DMS153 treated with DMSO at 0.1 percent for 48 hours (cell line): ENCODE data around the gene PBX4.

Source experiments
- DNase-seq: peaks from one replicate; lab custom pipeline; 2025; ENCODE audit not compliant: unreplicated experiment; lab: John Stamatoyannopoulos, UW

The PBX4 gene

DNA sequence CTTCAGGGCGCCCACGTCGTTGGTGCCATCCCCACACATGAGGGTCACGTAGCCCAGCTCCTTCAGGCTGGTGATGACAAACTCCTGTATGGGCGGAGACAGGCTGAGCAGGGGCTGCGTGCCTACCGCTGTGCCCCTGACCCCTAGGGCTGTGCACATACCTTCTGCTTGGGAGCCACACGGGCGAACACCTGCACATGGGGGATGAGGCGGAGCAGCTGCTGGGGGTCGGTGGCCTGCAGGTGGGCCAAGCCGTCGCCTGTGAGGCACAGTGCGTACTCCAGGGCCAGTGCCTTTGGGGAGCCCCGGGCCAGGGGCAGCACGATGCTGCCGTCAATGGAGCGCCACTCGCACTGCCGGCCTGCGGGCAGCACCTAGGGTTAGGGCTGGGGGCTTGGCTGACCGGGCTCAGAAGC, 31.1 kb upstream of the PBX4 start:
- no peak for DNase-seq

DNA sequence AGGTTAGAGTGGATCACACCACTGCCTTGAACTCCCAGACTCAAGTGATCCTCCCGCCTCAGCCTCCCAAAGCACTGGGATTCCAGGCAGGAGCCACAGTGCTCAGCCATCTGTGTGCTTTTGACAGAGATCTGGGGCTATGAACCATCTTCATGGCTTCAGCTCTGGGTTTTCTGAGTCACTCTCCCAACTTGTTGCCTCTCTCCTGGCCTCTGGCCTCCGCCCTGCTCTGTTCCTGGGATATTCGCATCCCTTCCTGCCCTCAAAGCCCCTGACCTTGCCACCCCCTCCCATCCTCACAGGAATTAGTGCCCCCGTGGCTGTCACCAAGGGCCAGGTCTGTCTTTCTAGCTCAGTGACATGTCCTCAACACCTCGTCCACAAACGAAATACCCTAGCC, 30.7 kb upstream of the PBX4 start:
- DNase-seq: no peak

DNA sequence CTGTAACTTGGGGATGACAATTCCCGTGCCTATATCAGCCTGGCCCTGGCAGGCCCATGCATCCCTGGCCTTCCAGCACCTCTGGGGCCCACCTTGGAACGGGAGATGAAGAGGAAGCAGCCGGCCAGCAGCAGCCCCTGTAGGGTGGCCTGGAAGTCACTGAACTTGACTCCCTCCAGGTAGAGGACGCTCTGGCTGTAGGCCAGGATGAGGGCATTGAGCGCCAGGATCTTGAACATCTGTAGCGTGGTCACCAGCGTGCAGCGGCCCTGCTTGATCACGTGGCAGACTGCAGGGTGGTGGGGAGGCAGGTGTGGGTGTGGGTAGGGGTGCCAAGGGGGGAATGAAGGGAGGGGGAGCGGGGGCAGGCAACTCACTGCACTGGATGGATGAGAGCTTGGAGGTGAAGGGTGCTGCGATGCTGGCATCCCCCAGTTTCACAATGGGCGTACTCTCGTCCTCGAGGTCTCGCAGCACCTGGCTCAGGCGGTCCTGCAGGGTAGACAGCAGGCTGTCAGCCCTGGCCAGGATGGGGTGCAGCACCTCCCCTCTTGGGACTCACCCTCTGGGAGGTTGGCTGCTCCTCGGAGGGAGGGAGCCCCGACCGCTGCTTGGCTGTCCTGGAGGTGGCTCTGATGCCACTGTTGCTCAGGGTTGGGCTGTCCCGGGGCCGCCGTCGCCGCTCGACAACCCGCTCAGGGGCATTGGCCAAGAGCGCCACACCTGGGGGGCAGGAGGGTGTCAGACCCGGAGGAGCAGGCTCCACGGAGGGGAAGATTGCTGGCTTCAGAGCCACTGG, 28.7 kb upstream of the PBX4 start:
- DNase-seq: no peak

DNA sequence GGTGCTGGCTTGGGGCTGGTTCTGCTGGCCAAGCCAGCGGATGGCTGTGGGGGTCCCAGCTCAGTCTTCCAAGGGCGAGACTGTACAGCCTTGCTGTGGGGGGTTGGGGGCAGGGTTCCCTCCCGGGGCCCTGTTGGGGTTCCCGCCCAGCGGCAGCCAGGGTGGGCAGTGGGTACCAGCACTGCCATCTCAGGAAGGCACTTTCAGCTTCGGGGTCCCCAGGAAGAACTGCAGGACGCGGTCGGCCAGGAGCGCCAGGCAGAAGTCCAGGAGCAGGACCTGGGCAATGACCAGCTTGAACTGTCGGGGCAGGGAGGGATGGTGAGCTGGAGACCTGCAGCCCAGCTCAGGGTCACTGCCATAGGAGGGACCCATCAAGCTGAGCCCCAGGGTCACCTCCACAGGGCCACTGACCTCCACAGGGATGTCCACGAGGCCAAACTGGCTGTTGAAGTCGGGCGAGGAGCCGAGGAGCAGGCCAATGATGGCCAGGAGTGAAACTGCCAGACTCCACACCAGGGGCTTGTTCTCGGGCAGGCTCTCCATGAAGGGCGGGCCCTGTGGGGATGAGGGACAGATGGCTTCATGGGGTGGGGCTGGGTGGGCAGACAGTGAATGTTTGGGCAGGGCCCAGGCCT, 26.9 kb upstream of the PBX4 start:
- no peak for DNase-seq

DNA sequence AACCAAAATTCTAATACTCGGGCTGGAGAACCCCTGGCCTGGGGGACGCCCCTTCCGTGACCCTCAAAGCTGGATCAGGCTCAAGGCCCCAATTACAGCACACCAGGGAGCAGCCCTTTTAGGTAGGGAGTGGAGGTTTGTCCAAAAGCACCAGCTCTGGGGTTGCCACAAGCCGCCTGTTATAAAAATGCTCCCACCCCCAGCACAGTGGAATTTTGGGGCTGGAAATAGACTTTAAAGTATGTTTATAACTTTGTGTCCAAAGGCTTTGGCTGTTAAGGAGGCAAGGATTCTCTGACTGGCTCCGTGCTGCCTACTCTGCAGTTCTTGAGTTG, 25.5 kb upstream of the PBX4 start:
- no peak for DNase-seq

DNA sequence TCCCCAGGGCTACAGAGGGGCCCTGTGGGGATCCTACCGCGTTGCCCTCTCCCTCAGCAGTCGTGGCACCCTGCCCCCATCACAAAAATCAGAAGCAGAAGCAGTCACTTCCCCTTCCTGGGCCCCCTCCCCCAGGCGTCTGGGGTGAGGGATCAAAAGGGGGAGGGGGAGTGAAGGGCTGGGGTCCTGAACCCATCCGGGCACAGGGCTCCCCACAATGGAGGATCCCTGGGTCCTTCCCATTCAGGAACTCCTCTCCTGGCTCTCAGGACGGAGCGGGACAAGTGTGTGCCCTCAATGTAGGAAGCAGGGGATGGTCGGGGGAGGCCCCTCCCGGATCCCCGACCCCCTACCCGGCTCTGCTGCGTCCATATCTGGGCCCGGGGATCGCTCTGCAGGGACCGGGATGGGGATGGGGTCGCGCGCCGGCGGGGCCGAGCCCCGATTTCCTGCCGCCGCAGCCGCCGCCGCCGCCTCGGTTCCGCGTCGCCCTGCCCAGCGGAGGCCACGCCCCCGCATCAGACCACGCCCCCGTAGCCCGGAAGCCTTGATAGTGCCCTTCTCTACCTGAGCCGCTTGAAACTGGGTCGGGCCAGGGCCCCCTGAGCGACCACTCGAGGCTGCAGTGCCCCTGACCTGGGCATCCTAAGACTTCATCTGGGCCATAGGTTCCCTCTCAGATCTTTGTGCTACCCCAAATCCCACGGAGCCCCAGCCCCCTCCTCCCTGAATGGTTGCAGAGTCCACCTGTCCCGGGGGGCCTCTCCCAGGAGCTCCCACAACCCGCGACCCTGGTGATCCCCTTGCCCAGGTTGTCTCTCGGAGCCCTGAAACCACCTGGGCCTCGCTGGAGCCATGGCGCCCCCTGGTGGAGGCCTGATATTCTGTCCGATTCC, 24.9 kb upstream of the PBX4 start, which contains the start of gene GMIP:
TSS of gene GMIP (minus strand) at position 500 of the 896 bp plus-strand sequence. CDS start at position 372, 128 bp downstream.
- peak; percentile 32 for DNase-seq

DNA sequence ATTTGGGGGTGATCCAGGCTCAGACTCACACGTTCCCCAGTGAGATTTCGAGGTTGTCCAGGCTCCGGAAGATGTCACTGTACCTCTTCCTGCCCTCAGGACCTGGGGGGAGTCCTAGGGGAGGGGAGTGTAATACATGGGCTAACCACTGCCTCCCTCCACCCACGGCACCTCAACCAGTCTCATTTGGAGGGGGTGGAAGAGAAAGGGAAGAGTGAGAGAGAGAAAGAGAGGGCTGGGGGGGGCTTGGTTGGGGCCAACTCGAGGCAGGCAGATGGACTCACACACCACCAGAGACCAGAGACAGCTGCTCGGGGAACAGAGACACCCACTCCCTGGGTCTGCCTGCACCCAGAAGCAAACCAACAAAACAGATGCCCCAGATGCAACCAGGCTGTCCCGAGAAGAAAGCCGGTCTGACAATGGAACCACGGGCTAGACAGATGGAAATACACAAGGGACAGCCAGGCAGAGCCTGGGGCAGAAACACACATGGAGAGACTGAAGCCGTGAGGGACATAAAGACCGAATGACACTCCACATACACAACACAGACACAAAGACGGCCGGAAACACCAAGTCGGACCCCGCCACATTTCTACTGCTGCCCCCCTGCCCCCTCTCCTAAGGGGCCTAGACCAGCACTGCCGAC, 24.1 kb upstream of the PBX4 start:
- DNase-seq: no peak

DNA sequence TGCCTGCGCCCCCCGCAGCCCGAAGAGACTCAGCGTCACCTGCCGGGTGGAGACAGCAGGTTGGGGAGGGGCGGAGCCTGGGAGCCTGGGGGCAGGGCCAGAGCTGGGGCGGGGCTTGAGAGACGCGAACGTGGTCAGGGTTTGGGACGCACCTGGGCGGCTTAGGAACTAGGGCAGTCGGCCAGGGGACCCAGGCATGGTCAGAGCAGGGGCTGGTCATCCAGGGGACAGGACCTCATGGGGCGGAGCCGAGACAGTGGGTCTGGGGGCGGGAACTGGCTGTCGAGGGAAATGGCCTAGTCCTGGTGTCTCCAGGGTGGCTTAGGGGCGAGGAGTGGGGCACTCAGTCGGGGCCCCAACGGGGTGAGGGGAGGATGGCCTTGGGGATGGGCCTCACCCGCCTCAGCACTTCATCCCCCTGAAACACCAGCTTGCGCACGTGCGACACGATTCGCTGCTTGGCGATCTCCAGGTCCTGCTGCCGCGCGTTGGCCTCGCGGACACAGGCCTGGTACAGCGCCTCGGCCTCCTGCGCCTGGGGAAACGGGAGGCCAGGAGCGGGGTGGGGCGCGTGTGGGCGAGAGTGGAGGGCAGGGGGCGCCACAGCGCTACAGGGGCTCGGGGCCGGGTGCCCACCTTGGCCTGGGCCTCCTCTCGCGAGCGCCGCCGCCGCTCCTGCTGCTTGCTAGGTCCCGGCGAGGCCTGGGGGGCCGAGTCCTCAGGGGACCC, 19.2 kb upstream of the PBX4 start:
- no peak for DNase-seq

DNA sequence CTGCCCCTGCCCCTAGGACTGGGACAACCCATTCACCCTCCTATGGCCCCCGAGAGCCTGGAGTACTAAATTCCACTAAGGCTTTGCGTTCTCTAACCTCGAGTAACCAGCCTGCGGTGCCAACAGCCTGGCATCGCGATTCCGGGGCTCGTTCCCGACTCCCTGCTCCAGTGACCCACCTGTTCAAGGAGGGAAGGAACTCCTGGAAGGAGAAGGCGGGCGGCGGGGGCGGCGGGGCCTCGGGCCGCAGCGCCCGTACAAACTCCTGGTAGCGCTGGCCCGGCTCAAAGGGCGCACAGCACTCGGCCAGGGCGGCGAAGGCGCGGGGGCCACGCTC, 18.7 kb upstream of the PBX4 start:
- no peak for DNase-seq

DNA sequence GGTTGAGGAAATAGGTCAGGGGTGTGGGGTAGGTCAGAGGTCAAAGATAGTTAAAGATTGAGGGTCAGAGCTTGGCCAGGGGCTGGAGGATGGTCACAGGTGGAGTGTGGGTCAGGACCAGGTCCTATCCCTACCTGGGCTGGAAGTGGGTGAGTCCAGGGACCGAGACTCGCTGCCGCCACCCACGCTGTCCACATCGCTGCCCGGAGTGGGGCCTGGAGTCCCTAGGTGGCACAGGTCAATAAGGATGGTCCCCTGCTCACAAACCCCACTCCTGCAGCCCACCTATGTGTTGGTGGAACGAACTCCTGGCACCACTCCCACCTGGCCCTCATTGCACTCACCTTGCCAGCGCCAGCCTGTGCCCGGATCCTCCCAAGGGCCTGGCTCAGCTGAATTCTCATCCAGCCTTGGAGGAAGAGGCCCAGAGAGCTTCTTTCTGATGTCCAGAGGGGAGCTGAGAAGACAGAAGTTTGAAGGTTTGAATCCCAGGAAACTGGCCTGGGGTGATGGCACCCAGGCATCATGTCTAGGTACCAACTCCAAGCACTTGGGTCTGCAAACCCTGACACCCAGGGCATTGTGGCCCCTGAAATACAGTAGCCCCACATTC, 18.2 kb upstream of the PBX4 start:
- DNase-seq: no peak

DNA sequence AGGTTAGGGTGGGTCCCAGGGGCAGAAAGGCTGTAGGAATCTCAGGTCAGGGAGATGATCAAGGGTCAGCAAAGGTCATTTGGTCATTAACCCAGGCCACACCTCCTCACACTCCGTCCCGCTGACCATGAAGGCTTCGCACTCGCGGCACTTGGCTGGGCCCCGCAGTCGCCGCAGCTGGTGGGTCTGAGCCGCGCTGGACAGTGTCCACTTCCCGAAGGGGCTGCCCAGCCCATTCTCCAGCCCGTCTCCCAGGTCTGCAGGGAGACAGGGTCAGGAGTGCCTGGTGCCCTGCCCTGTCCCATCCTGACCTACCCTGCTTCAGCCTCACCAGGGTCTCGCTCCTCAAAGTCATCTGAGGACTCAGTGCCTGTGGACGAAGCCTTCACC, 16.8 kb upstream of the PBX4 start:
- no peak for DNase-seq

DNA sequence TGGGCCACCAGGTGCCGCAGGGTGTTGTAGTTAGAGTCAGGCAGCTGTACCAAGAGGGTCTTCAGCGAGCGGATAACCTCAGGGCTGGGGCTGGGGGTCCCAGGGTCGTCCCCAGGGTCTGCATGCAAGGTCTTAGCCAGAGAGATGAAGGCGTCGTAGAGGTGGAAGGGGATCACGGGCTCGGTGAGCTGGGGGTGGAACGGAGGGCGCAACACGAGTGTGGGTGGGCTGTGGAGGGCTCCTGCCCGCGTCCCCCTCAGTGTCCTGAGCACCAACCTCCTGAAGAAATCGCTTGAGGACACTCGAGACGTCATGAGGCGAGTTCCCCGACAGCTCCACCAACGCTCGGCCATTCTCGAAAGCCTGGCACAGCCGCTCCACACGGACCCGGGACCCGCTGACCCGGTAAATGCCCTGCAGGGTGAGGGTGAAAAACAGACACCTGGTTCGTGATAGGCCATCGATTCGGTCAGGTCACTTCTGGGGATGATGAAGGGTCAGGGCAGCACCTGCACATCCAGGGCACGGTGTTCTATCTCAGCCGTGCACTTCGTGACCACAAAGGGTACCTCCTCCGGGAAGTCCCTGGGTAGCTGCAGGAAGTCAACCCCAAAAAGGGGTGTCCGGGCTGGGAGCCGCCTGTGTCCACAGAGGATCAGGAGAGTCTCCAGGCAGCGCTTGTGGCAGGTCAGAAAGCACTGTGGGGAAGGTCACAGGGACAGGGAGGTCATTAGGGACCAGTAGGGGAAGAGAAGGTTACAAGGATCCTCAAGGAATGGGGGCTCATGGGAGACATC, 16.2 kb upstream of the PBX4 start:
- DNase-seq: no peak

DNA sequence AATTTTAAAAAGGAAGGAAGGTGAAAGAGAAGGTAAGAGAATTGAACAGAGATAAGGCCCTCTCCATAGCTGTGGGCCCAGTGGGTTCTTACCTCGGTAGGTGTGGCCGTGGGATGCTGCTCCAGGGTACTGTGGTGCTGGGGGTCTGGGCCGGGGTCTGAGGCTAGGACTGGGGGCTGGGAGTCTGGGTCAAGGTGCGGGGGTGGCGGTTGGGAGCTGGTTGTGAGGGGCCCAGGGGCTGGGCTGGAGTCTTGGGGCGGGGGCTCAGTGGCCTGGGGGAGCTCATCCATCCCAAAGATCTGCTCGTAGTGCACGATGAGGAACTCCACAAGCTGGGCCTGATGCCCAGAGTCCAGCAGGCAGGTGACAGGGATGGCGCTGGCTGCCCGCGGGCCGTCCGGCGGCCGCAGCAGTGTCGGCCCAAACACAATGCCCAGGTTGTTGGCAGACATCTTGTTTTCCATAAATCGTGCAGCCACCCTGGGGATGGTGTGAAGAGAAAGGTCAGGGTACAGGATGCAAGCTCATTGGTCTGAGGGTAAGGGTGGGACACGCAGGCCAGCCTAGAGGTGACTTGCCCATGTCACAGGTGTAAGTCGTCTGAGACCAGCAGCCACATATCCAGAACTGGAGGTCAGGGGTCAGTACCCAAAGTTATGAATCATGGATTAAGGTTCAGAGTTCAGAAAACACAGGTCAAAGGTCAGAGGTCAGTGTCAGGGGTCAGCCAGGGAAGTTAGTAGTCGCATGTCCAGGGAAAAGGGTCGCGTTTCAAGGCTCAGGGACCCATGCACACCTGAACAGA, 15.4 kb upstream of the PBX4 start:
- no peak for DNase-seq

DNA sequence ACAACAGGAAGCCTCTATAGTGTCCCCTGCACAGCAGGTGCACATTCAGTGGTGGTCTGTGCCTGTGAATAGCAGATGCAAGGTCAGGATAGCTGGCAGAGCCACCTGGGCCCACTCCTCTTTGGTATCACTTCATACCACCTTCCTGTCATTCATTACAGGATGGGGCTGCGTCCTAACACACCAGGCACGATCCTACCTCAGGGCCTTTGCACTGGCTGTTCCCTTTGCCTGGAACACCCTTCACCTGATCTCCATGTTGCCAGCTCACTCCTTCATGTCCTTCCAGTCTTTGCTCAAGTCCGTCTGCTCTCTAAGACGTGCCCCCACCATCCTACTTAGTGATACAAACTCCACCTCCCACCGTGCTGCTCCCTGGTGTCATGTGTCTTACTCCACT, 14.2 kb upstream of the PBX4 start:
- DNase-seq: no peak

DNA sequence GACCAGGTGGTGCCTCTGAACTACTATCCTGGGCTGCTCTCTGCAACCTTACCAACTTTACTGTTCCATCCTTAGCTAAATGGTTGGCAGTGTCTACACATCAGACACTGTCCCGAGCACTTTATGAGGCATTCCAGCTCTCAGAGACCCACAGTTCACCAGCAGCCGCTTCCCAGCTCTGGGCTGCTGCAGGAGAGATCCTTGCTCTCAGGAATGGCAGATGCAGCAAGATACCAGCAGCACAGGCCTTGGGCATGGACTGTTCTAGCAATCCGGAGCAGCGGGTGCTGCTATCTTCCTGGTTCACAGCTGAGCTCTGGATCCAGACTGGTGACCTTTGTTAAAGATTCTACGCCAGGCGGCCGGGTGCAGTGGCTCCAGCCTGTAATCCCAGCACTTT, 12.9 kb upstream of the PBX4 start:
- DNase-seq: no peak

DNA sequence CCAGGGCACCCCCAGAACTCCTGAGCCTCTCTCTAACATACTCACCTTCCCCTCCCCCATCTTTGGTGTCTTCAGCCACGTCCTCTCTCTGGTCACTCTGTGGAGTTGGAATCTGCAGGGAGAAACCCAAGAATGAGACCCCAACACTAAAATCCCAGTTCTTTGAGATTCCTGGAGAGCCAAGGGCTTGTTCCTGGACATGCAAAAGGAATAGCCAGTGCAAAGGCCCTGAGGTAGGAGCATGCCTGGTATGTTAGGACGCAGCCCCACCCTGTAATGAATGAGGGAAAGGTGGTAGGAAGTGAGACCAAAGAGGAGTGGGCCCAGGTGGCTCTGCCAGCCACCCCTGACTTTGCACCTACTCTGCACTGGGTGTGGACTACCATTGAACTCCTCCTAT, 11.9 kb upstream of the PBX4 start:
- no peak for DNase-seq

DNA sequence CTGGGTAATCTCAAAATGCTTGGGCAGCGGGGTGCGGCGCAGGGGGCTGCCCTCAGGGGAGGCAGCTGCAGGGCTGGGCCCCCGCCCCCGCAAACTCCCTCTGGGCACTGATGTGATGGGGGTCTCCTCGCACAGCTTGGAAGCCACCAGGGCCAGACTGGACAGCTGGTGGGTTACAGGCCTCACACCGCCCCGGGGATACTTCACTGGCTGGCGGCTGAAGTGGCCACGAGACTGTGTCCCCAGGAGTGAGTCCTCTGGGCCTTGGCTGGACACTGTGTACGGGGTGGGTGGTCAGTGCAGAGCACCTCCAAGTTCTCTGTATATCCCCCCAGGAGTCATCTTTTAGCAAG, 11.6 kb upstream of the PBX4 start:
- DNase-seq: no peak

DNA sequence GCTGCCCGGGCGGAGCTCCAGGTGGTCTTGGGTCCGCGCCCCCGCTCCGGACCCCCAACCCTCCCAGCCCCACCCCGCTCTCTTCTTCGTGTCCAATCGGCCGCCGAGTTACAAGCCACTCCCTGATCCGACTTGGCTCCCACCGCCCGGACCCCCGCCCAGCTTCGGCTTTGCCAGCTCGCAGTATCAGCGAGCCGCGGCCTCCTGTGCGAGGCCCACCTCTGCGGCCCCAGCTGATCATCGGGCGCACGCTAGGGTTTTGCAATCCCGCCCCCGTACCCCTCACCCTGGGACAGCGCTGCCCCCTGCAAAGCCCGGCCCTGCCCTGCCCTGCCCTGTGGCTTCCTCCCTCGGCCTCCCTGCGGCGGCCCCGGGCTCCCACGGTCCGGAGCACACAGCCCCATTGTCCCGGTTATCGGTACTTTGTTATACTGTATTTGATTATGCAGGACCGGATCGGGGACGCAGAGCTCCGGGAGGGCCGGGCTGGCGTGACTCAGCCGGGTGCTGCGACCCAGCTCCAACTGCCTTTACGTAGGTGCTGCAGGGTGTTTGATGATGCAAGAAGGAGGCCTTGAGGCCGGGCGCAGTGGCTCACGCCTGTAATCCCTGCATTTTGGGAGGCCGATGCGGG, 10.1 kb upstream of the PBX4 start:
- DNase-seq: peak; percentile 39
